SKM-1 treated with dmso at 0.1 percent for 144 hours (cell line): Measurements from ENCODE around the gene CRKL.
A peak's percentile ranks its signal among the peaks of the same experiment; 100 is the strongest.

Experiments
- DNase-seq: peaks from one replicate; lab custom pipeline; 2025; ENCODE audit not compliant: unreplicated experiment; lab: John Stamatoyannopoulos, UW

Gene CRKL

GRCh38 chr22:20951151-20951931, 34.1 kb downstream of the CRKL start:
- no peak for DNase-seq

DNA sequence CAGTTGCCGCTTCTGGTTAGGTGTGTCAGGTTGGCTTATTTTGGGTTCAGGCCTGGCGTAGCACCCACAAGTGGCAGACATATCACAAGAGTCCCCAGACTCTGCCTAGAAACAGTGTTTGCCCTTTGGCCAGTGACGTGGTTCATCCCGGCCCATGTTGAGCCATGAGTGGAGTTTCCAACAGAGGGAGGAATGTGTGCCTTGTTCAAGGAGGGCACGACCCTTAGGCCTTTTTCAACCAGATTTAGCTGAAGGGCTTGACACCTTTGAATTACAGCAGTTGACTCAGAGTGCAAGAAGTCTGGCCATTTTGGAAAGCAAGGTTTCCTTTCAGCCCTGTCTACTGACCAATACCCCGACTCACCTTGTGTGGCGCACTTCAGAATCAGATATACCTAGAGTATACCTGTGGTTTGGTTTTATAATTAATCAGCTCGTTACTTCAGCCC, 34.7 kb downstream of the CRKL start:
- no peak for DNase-seq

- no peak for DNase-seq
Observed at GRCh38 chr22:20952544-20953341, 35.5 kb downstream of the CRKL start.

DNA sequence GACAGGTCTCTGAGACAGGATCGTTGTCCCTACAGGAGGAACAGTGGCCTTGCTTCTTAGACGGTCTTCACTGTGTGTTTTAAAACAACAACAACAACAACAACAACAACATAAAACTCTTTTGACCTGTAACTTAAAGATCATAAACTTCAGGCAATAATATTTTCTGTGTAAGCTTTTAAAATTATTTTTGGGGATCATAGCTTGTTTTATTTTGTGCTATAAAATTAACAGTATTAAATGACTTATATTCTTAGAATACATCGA, 36.1 kb downstream of the CRKL start:
- DNase-seq: no peak

DNA sequence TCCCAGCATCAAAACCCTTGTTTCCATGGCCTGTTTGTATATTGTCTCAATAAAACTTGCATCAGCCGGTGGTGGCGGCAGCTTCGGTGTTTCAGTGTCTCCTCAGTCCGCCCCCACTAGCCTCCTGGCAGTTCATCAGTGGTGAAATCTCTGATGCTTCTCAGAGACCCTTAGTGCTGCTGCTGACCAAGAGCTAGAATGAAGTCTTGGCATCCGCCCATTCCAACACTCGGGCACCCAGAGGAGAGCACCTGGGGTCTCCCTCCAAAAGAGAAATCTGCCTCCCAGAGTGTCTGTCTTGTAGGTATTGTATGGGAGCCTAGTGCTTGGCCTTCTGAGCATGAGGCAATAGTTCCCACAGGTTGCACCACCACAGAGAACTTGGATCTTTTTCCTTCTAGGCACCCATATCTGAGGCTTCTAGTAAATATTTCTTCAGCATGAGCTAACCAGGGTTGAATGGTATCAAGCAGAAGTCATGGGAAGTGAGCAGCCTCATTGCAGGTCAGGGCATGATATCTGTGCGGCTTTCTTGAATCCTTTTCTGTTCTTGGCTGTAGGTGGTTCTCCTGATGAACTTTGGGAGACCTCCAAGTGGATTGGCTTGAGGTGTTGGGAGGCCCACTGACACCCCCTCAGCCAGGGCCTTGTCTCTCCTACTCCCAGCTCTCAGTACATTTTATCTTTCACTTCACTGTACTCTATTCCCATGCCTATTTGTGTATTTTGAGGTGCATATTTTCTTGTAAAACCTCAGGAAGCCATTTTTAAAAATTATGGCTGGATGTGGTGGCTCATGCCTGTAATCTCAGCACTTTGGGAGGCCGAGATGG, 36.7 kb downstream of the CRKL start:
- DNase-seq: no peak

- no peak for DNase-seq
Observed at GRCh38 chr22:20955548-20955947, 38.3 kb downstream of the CRKL start.

DNA sequence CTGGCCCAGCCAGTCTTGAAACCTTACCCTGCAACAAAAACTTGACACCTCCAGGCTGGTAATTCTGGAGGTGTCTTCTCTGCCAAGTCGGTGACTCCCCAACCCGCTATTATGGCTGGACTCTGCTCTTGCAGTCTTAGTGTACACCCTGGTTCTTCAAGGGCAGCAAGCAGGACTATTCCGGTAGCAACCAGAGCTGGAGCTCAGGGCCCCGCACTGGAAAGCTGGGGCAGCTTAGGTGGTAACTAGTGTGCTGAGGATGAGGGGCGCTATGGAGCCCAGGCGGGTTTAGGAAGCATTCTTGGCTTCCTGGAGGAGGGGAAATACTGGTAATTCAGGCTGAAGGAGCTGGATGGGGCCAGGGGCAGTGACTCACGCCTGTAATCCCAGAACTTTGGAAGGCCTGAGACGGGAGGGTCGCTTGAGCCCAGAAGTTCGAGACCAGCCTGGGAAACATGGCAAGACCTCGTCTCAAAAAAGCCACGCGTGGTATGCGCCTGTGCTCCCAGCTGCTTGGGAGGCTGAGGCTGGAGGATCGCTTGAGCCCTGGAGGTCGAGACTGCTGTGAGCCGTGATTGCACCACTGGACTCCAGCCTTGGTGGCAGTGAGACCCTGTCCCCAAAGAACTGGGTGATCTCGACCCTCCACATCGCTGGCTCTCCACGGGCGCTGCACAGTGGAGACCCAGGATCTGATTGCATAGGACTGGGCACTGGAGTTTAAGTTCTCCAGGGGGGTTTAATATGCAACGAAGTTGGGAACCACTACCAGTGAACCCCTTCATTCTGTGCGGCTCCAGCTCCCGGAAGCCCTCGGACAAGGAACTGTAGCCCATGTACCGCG, 39.3 kb downstream of the CRKL start:
- DNase-seq: peak; percentile 27

- no peak for DNase-seq
Observed at GRCh38 chr22:20957102-20957682, 40.0 kb downstream of the CRKL start.

DNA sequence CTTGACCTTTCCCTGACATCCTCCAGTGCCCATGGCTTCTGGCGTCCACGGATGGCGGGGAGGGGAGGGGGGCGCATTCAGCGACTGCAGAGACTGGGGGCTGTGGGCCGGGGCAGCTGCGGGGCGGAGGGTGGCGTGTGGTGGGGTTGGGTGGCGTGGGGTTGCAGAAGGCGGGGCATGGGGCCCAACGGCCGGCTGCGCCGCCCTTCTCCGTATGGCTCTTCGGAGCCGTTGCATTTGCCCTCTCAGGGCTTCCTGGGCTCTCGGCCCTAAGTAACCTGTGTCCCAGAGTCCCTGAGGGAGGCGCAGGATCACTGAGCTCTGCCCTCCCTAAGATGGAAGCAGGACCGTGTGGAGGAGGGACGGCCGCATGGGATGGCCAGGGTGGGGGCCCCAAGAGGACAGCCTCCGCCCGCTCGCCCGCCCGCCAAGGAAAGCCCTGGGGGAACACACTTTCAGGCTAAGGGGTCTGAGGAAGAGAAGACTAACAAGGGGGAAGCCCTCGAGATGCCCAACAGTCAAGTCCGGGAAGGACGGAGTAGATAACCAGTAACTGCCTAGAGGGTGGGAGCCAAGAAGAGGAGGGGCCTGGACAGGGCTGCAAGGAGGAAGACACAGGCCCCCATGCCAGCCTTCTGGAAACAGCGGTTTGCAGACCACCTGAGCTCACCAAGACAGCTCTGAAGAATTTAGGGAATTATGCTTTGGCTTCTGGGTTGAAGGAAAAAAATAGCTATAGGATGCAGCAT, 40.6 kb downstream of the CRKL start:
- DNase-seq: peak; percentile 44

GRCh38 chr22:20959578-20960461, 42.6 kb downstream of the CRKL start:
- DNase-seq: no peak

DNA sequence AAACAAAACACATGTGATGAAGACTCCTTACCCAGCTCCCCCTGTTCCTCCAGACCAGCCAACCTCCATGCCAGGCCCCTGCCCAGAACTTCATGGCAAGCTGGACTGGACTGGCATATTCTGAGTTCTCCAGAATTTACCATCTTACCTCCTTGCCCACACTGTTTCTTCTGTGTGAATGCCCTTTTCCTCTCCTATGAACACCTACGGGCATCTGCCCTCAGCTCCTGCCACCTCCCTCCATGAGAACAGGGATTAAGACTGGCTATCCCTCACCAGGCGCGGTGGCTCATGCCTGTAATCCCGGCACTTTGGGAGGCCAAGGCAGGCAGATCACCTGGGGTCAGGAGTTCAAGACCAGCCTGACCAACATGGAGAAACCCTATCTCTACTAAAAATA, 43.4 kb downstream of the CRKL start:
- DNase-seq: no peak

DNA sequence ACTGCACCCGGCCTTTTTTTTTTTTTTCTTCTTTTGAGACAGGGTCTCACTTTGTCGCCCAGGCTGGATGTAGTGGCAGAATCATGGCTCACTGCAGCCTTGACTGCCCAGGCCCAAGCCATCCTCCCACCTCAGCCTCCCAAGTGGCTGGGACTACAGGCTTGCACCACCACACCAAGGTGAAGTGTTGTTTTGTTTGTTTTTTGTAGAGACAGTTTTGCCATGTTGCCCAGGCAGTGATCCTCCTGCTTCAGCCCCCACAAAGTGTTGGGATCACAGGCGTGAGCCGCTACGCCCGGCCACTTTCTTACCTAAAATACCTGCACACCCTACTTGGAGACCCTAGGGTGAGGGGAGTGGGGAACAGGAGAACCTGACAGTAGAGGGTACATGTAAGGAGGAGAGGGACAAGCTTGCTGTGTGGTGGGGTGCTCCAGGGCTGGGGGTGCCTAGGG, 45.3 kb downstream of the CRKL start:
- DNase-seq: no peak

DNA sequence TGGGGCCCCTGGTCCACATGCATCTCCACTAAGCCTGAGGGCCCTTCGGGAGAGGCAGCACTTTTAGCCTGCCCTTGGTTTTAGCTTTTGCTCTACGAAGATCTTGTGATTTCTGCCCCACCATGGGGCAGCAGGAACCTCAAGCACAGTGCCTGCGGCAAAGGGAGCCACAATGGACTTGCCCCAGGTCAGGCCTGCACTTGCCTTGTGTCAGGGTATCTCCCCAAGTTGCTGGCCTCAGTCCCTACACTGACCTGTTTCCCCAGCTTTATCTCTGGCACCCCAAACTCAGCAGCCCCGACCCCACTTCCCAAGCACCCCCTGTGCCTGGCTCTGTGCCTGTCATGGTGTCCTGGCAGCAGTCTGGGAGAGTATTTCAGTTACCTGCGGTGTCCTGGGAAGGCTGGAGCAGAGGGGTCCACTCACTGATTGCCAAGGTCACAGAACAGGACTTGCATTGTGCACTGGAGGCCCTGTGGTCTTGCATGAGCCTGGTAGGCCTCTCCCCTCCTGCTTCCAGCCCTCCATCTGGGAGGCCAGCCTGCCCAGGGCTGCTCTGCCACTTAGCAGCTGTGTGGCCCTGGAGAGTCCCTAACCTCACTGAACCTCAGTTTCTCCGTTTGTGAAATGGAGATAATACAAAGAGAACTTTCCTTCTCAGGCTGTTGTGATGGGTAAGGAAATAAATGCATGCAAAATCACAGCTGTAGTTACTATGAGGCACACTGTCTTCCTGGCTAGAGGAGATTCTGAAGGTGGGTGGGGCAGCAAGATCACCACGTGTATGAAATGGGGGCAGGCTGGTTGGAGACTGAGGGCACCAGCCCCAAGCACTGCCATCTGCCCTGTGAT, 46.2 kb downstream of the CRKL start:
- DNase-seq: no peak

- DNase-seq: no peak
Observed at GRCh38 chr22:20964090-20964798, 47.0 kb downstream of the CRKL start.

- no peak for DNase-seq
Observed at GRCh38 chr22:20964799-20965103, 47.5 kb downstream of the CRKL start.

GRCh38 chr22:20965104-20965887, 48.1 kb downstream of the CRKL start:
- no peak for DNase-seq
